A673 (cell line): ENCODE measurements around the gene CLASP1. TPM values are rescaled to one million over a fixed set of nuclear protein-coding genes. Genes with fewer than 3 reads are reported as not detected.
"Not testable (repeated sequence)": the region's sequence is repeated elsewhere in the genome, so short reads cannot be mapped to it uniquely, and the experiment has no call there.

Source experiments
- BruUV-seq: library from RNA; stranded (reverse); fragments of 400-500 nt; replicated peaks from 2 replicates; lab custom pipeline; 2021; lab: Mats Ljungman, UMichigan
- CTCF ChIA-PET: fragments of 300-600 bp; sonication (Branson Sonifier 250); formaldehyde crosslinking; loops from one replicate; lab custom pipeline; 2022; ENCODE audit warnings: antibody characterized with exemption; lab: Charles Lee
- POLR2A ChIA-PET: fragments of 300-600 bp; sonication (Branson Sonifier 250); formaldehyde crosslinking; loops from one replicate; lab custom pipeline; 2022; ENCODE audit warnings: antibody characterized with exemption; ENCODE audit not compliant: low non-redundant PET; lab: Charles Lee
- DNase-seq: peaks from one replicate; pipeline ENCODE4 v3.0.0-alpha.2; 2015; ENCODE audit warnings: low spot score
- H3K27ac ChIP-seq: fragments of 200-600 bp; sonication (generic); 2 replicates; pipeline ENCODE4 v1.5.1; 2016; ENCODE audit warnings: mixed run types, low read depth, mild to moderate bottlenecking, mixed read lengths, antibody characterized with exemption, low read length; ENCODE audit not compliant: poor library complexity, severe bottlenecking
- H3K27me3 ChIP-seq: fragments of 200-600 bp; sonication (generic); replicated peaks from 2 replicates; pipeline ENCODE4 v1.6.1; 2017; ENCODE audit warnings: mixed run types, low read depth, mild to moderate bottlenecking, mixed read lengths, antibody characterized with exemption, low read length; ENCODE audit not compliant: insufficient read depth, poor library complexity
- H3K36me3 ChIP-seq: fragments of 200-600 bp; sonication (generic); 2 replicates; pipeline ENCODE4 v1.6.1; 2016; ENCODE audit warnings: mixed run types, mild to moderate bottlenecking, mixed read lengths, antibody characterized with exemption, low read length; ENCODE audit not compliant: insufficient read depth, poor library complexity, severe bottlenecking
- H3K4me1 ChIP-seq: fragments of 200-600 bp; sonication (generic); 2 replicates; pipeline ENCODE4 v1.6.1; 2017; ENCODE audit warnings: mixed run types, mild to moderate bottlenecking, mixed read lengths, antibody characterized with exemption, low read length; ENCODE audit not compliant: insufficient read depth, poor library complexity, severe bottlenecking
- H3K4me3 ChIP-seq: fragments of 200-600 bp; sonication (generic); 2 replicates; pipeline ENCODE4 v1.5.1; 2016; ENCODE audit warnings: low read depth, mixed run types, mild to moderate bottlenecking, mixed read lengths, low read length; ENCODE audit not compliant: poor library complexity, severe bottlenecking
- H3K9me3 ChIP-seq: fragments of 200-600 bp; sonication (generic); 2 replicates; pipeline ENCODE4 v1.6.1; 2016; ENCODE audit warnings: mixed run types, low read depth, mild to moderate bottlenecking, mixed read lengths, antibody characterized with exemption, low read length; ENCODE audit not compliant: poor library complexity, severe bottlenecking
- EZH2 ChIP-seq: fragments of 200-600 bp; sonication (generic); IDR thresholded peaks from 2 replicates; pipeline ENCODE4 v1.6.1; 2017; ENCODE audit warnings: borderline replicate concordance, low read depth, mild to moderate bottlenecking, mixed read lengths, antibody characterized with exemption, low read length; ENCODE audit not compliant: poor library complexity, severe bottlenecking
- intact Hi-C: fragments of 100-400 bp; cut with micrococcal nuclease; formaldehyde crosslinking; loops from one replicate; pipeline ENCODE4 v1.10.0; 2022; ENCODE audit not compliant: unreplicated experiment
- total RNA-seq: library from RNA; stranded (reverse); gene quantifications from 2 replicates; pipeline ENCODE4 v1.2.3, GENCODE V29; 2021
- TF ChIP-seq, protein P1 (sequence below): fragments of 300-800, 200-600 bp; sonication (generic); conservative IDR thresholded peaks from 2 replicates; pipeline ENCODE4 v1.5.1; 2017; ENCODE audit warnings: low read depth, mild to moderate bottlenecking, antibody characterized with exemption, low read length, moderate library complexity, mixed read lengths

Gene CLASP1
- total RNA-seq, 1 experiment from 2014 or later: 69.1 TPM

DNA sequence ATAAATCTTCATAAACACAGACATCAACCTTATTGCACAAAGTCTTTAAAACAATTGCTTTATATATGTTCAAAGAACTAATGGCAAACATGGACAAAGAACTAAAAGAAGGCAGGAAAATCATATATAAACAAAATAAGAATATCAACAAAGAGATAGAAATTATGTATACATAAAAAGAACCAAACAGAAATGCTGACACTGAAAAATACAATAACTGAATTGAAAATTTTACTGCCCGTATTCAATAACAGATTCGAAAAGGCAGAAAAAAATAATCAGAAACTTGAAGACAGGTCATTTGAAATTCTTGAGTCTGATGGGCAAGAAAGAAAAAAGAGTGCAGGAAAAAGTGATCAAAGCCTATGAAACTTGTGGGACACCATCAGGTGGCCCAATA is 342.2 kb downstream of the CLASP1 start:
- H3K4me3 ChIP-seq: no peak overlapping the region
- intact Hi-C loops: no loop called here
- H3K27ac ChIP-seq: no peak overlapping the region
- peaks cover 28% of the 10 kb centered on the region for H3K27me3 ChIP-seq
- H3K36me3 ChIP-seq: no peaks in the 10 kb centered on the region
- H3K4me1 ChIP-seq: no peaks in the 10 kb centered on the region
- DNase-seq: no peak
- H3K9me3 ChIP-seq: no peaks in the 10 kb centered on the region
- no peak for TF ChIP-seq EZH2
- TF ChIP-seq, protein P1, sequence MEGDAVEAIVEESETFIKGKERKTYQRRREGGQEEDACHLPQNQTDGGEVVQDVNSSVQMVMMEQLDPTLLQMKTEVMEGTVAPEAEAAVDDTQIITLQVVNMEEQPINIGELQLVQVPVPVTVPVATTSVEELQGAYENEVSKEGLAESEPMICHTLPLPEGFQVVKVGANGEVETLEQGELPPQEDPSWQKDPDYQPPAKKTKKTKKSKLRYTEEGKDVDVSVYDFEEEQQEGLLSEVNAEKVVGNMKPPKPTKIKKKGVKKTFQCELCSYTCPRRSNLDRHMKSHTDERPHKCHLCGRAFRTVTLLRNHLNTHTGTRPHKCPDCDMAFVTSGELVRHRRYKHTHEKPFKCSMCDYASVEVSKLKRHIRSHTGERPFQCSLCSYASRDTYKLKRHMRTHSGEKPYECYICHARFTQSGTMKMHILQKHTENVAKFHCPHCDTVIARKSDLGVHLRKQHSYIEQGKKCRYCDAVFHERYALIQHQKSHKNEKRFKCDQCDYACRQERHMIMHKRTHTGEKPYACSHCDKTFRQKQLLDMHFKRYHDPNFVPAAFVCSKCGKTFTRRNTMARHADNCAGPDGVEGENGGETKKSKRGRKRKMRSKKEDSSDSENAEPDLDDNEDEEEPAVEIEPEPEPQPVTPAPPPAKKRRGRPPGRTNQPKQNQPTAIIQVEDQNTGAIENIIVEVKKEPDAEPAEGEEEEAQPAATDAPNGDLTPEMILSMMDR: no peak
- no TSS peak for BruUV-seq
- POLR2A ChIA-PET: no interaction called here
- CTCF ChIA-PET: interaction anchor here (0.5 kb wide), 1 partner anchor 145 kb away, joined by 8 read pairs; no protein-coding TSS in a partner anchor

DNA sequence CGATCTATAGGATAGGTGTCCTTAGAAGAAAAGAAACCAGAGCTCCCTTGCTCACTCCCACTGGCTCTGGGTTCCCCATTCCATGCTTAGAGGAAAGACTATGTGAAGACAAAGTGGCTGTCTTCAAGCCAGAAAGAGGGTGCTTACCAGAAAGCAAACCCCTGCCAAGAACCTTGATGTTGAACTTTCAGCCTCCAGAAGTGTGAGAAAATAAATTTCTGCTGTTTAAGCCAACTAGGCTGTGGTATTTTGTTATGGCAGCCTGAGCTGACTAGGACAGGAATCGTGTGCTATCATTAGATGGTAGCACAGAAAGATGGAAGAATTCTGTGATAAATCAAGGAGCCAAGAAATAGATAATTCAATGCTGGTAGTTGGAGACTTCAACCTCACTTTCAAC is 344.3 kb downstream of the CLASP1 start:
- BruUV-seq: no TSS peak
- no peaks in the 10 kb centered on the region for H3K36me3 ChIP-seq
- H3K4me3 ChIP-seq: no peak overlapping the region
- CTCF ChIA-PET: no interaction called here
- POLR2A ChIA-PET: no interaction called here
- no peak overlapping the region for H3K27ac ChIP-seq
- no peak for DNase-seq
- no peaks in the 10 kb centered on the region for H3K9me3 ChIP-seq
- no peak for TF ChIP-seq EZH2
- TF ChIP-seq, protein P1: no peak
- H3K27me3 ChIP-seq: peaks cover 22% of the 10 kb centered on the region
- H3K4me1 ChIP-seq: no peaks in the 10 kb centered on the region
- intact Hi-C loops: no loop called here

DNA sequence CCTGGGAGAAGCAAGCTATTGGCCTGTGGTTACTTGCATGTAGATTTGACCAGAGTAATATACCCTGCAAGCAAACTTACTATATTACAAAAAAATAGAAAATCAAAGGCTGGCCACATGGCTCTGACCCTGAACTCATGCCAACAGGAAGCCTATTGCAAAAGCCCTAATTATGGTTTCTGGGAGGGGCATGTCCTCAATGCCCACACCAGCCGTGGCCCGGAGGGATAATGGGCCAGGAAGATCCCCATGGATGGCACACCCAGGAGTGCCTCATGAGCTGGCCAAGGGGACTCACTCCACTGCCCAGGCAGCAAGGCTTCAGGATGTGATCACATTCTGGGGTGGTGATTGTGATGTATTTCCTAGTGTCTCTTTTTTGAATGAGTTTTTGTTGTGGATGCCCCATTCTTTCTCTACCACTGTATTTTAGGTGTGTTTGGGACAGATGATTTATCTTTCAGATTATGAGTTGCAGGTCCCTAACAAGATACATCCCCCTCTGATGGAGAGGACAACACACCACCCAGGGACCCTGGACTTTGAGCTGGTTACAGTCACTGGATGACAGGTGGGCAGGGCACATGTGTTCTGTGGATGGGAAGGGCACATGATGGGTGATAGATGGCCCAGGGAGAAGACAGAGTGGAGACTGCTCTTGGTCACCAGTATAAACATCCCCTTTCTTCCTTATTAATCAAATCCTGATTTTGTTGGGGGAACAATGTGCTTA is 345.6 kb downstream of the CLASP1 start:
- intact Hi-C loops: no loop called here
- ChIA-PET POLR2A (no interaction called here), CTCF (no interaction called here)
- no peaks in the 10 kb centered on the region for H3K36me3 ChIP-seq
- H3K4me3 ChIP-seq: no peak overlapping the region
- H3K27me3 ChIP-seq: peaks cover 21% of the 10 kb centered on the region
- no peaks in the 10 kb centered on the region for H3K4me1 ChIP-seq
- TF ChIP-seq, protein P1: no peak
- no peak for TF ChIP-seq EZH2
- no TSS peak for BruUV-seq
- H3K27ac ChIP-seq: no peak overlapping the region
- no peak for DNase-seq
- no peaks in the 10 kb centered on the region for H3K9me3 ChIP-seq

DNA sequence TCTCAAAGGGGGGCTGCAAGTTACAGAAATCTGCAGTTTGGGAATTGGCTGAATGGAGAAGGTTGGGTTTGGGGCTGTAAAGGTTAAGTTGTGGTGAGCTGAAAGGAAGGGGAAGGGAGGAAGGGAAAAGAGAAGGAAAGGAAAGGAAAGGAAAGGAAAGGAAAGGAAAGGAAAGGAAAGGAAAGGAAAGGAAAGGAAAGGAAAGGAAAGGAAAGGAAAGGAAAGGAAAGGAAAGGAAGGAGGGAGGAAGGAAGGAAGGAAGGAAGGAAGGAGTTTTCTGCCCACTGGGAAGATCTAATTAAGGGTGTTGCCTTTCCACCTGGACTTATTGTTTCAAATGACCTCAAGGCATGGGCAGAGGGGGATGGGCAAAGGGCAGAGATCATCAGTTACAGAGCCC is 348.1 kb downstream of the CLASP1 start:
- H3K27me3 ChIP-seq, BruUV-seq, intact Hi-C loops, POLR2A ChIA-PET, H3K36me3 ChIP-seq, H3K9me3 ChIP-seq, H3K27ac ChIP-seq, H3K4me3 ChIP-seq, DNase-seq, CTCF ChIA-PET, H3K4me1 ChIP-seq: not testable (repeated sequence)
